Heart right ventricle (tissue), 16 donors: ENCODE results near the gene PLXNB2. TPM values are rescaled to one million over a fixed set of nuclear protein-coding genes. Genes with fewer than 3 reads are reported as not detected.
A peak's percentile ranks its signal among the peaks of the same experiment; 100 is the strongest.

ENCODE experiments used
- ATAC-seq, 8 donors: fragments of 200-7000 bp; cut with Tn5 transposase; one replicate each; pipeline ENCODE4 v1.9.1; 2020; ENCODE audit warnings: mild to moderate bottlenecking in 8 of 8, moderate library complexity in 8 of 8, moderate number of reproducible peaks in 1 of 8
- DNase-seq, 2 donors: peaks; one replicate each; pipeline ENCODE4 v3.0.0-alpha.2; 2020
- H3K27ac ChIP-seq, 10 donors: fragments of 200-600 bp; sonication (generic) in 2 of 10; one replicate each; pipeline versions ENCODE4 v1.5.0 to v1.8.0; 2020 to 2022; ENCODE audit warnings: mild to moderate bottlenecking in 3 of 10
- H3K27me3 ChIP-seq, 7 donors: fragments of 200-600 bp; one replicate each; pipeline ENCODE4 v1.8.0; 2021 to 2022; ENCODE audit warnings: mild to moderate bottlenecking in 2 of 7
- H3K36me3 ChIP-seq, 9 donors: fragments of 200-600 bp; sonication (generic) in 1 of 9; one replicate each; pipeline versions ENCODE4 v1.5.0 to v1.8.0; 2020 to 2022; ENCODE audit warnings: mild to moderate bottlenecking in 2 of 9
- H3K4me1 ChIP-seq, 9 donors: fragments of 200-600 bp; sonication (generic) in 1 of 9; one replicate each; pipeline versions ENCODE4 v1.5.0 to v1.8.0; 2020 to 2022; ENCODE audit warnings: mild to moderate bottlenecking in 4 of 9
- H3K4me3 ChIP-seq, 10 donors: fragments of 200-600 bp; sonication (generic) in 2 of 10; one replicate each; pipeline versions ENCODE4 v1.5.0 to v1.8.0; 2020 to 2022; ENCODE audit warnings: mild to moderate bottlenecking in 7 of 10, moderate library complexity in 2 of 10
- H3K9me3 ChIP-seq, 11 donors: fragments of 200-600 bp in 10 of 11; sonication (generic) in 2 of 11; one replicate each; pipeline versions ENCODE4 v1.5.0 to v1.8.0; 2013 to 2022; ENCODE audit warnings: mild to moderate bottlenecking in 2 of 11, control low read depth in 1 of 11, moderate library complexity in 1 of 11
- CTCF ChIP-seq, 9 donors: fragments of 200-600 bp; sonication (generic) in 2 of 9; IDR thresholded peaks; one replicate each; pipeline versions ENCODE4 v1.5.0 to v1.8.0; 2021 to 2022; ENCODE audit warnings: antibody characterized with exemption in 9 of 9, mild to moderate bottlenecking in 5 of 9, moderate library complexity in 1 of 9
- WGBS, 2 donors: extraction: QIAGEN DNeasy Blood & Tissue Kit; methylation state at CpG; one replicate each; pipeline ENCODE4 v1.1.7; 2013; ENCODE audit warnings: inconsistent platforms in 1 of 2; 5-methylcytosine and 5-hydroxymethylcytosine counted together
- intact Hi-C, 10 donors: fragments of 100-400 bp; cut with DNase I; formaldehyde crosslinking; loops; one replicate each; pipeline versions ENCODE4 v1.11.1 to v1.14.2; 2022
- polyA plus RNA-seq, 2 donors: library from polyadenylated mRNA; stranded (reverse); fragments of 200-250 nt; gene quantifications; one replicate each; pipeline ENCODE4 v1.2.3, GENCODE V29; 2013
- total RNA-seq, 10 donors: library from RNA; stranded (reverse); fragmentation: NEBNext Ultra II Directional in 3 of 10; extraction: Animal tissue kit (Norgen Biotek cat#: 25700) in 3 of 10; gene quantifications; one replicate each; pipeline versions ENCODE4 v1.2.1 to v1.2.4, GENCODE V29; 2021 to 2023
- donor health status: Arrhythmogenic right ventricular cardiomyopathy.
- donor health status: ischemic (EF 13 %, LVEDD 7.1; RV severe dilation, severe dysfunction).
- donor health status: healthy with polysubstance abuse.
- donor health status: DM: no; HTN: yes; CAD: no.
- donor health status: DM: no; HTN: no; CAD: no.
- donor health status: ischemic (EF 25% LVEDD 6.9; RV normal size, moderate dysfunction).
- donor health status: ischemic (EF 25% LVEDD 5.7; RV mildly dilated, moderate dysfunction).
- donor health status: healthy.
- donor health status: DM: yes; HTN: yes; CAD: no.
- donor health status: Ischemic cardiomyopathy.
- donor health status: ischemic (EF 35%, LVEDD 5.7; RV mildly dilated, moderate dysfunction).
- donor health status: nonischemic (EF 11% LVEDD 7.7; RV severe dilation, severe dysfunction).
- donor health status: DM: yes; HTN: yes; CAD: no.
- donor health status: PGD.
- donor health status: ischemic (EF 29% LVEDD 5.4; RV normal size, mild dysfunction).
- donor health status: nonischemic (EF 23%, LVEDD 6.1; RV moderate dilation, normal function).

PLXNB2 gene
- total and polyA plus RNA-seq, 12 donors: 33.5 to 101 (median 57.8) TPM

DNA sequence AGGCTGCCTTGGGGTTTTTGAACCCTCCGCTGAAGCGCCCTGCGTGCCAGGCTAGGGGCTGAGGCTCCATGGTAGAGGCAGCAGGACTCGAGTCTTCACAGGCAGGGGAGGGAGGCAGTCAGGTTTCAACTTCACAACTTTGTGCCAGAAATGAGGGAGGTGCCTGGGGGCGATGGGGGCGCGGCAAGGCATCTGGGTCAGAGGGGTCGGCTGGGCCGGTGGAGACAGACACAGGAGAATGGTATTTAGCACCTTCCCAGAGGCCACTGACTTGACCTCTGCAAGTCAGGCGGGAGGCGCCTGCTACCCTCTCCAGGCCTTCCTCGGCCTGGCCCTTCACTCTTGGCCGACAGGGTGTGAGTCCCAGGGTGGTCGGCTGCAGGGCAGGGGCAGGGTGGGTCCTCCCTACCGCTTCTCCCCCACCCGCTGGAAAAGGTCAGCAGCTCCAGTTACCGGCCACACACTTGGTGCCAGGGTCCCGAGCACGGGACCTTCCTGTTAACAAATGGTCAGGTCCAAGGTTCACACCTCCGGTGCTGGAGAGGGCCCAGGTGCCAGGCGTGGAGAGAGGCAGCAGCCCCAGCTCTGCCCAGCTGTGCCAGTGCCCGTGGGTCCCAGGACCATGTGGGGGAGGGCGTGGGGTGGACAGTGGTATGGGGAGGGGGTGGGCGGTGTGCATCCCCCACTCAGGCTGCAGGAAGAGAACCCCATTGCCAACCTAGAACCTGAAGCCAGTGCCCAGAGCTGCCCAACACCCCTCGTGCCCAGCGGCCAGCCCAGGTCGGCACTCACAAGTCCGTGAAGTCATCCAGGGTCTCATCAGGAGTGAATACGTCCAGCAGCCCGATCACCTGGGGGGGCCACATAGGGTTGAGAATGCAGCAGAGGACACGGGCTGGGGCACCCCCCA lies 49.7 kb downstream of the PLXNB2 start:
- Histone ChIP-seq H3K36me3 (peaks cover 0 to 18% (median 0%) of the 10 kb centered on the region in 9 donors), H3K27me3 (peaks cover 0 to 21% (median 0%) of the 10 kb centered on the region in 7 donors), H3K27ac (peak overlapping the region in 5 of 10 donors; percentile 17 to 52 (median 31)), H3K4me3 (no peak overlapping the region), H3K9me3 (no peaks in the 10 kb centered on the region), H3K4me1 (peaks cover 6 to 42% (median 20%) of the 10 kb centered on the region in 9 donors)
- WGBS, 2 donors: 66 to 69% methylated on average over 31 of the region's 31 CpGs
- TF ChIP-seq CTCF (IDR thresholded peaks at IDR 0.05): no peak
- peak in 3 of 8 donors; percentile 0 to 3 (median 1) for ATAC-seq
- DNase-seq: no peak
- intact Hi-C loops: loop anchor here in 1 of 10 donors (5.0 kb wide), 1 partner anchor 80 kb away; no protein-coding TSS in a partner anchor

DNA sequence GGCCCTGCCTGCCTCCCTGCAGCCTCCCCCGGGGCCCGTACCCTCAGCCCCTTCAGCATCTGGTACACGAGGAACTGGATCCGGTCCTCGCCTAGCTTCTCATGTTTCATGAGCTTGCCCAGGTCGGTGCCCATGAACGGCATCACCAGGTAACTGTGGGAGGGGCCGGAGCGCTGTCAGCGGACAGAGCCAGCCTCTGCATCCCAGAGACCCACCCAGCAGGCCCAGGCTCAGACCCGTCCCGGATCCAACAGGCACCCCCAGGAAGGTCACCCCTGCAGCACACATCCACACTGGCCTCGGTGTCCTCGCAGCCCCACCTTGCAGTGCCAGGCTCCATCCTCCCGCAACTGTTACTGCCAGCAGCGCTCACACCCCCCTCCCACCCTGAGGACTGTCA lies 50.4 kb downstream of the PLXNB2 start:
- no peak for ATAC-seq
- no peaks in the 10 kb centered on the region for H3K9me3 ChIP-seq
- H3K27me3 ChIP-seq: peaks cover 0 to 15% (median 0%) of the 10 kb centered on the region in 7 donors
- peaks cover 0 to 18% (median 0%) of the 10 kb centered on the region in 9 donors for H3K36me3 ChIP-seq
- intact Hi-C loops: loop anchor here in 1 of 10 donors (5.0 kb wide), 1 partner anchor 80 kb away; no protein-coding TSS in a partner anchor
- H3K4me3 ChIP-seq: no peak overlapping the region
- no peak for DNase-seq
- peak overlapping the region in 1 of 10 donors; percentile 17 for H3K27ac ChIP-seq
- WGBS, 2 donors: 82 to 94% methylated on average over 16 of the region's 16 CpGs
- peaks cover 4 to 36% (median 17%) of the 10 kb centered on the region in 9 donors for H3K4me1 ChIP-seq
- no peak for TF ChIP-seq CTCF (IDR thresholded peaks at IDR 0.05)

DNA sequence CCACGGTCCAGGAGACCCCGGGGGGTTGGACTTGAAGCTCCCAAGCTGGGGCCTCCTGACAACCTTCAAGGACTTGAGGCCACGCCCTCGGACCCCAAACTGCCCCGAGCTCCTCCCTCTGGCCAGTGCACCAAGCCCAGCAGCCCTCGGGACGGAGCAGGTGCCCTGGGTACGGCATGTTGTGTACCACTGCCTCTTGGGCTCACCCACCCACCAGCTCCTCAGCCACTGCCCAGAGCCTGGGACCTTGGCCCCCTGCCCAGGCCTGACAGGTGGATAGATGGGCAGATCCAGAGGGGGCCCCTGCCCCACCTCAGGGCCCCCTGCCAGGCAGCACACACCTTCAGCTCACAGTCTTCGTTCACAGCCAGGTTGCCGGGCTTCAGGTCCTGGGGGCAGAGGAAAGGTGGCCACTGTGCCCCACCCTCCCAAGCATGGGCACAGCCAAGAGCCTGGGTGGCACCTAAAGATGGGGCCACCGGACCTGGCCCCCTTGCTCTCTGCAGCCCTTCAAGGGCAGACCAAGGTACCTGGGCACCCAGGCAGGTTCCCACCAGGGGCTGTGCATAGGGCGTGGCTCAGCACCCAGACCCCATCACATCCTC lies 51.1 kb downstream of the PLXNB2 start:
- no peak for TF ChIP-seq CTCF (IDR thresholded peaks at IDR 0.05)
- H3K36me3 ChIP-seq: peaks cover 0 to 18% (median 0%) of the 10 kb centered on the region in 9 donors
- no peak overlapping the region for H3K4me3 ChIP-seq
- H3K27me3 ChIP-seq: peaks cover 0 to 11% (median 0%) of the 10 kb centered on the region in 7 donors
- ATAC-seq: no peak
- WGBS, 2 donors: 89 to 92% methylated on average over 12 of the region's 12 CpGs
- intact Hi-C loops: loop anchor here in 1 of 10 donors (5.0 kb wide), 1 partner anchor 81 kb away; no protein-coding TSS in a partner anchor
- no peaks in the 10 kb centered on the region for H3K9me3 ChIP-seq
- peaks cover 0 to 39% (median 19%) of the 10 kb centered on the region in 9 donors for H3K4me1 ChIP-seq
- no peak for DNase-seq
- no peak overlapping the region for H3K27ac ChIP-seq

DNA sequence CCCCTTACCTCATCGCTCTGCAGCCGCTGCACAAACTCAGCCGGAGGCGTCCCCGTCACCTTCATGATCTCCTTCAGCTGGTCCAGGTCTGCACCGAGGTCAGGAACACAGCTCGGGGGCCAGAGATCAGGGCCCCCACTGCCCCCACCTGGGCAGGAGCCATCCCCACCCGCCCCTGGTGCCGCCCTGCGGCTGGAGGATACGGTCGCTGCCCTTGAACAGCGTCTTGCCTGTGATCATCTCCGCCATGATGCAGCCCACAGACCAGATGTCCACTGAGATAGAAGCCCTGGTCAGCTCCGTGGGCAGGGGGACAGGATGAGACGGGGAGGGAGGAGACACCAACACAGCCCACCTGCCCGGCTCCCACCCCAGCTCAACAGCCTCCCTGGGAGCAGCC lies 51.8 kb downstream of the PLXNB2 start:
- 93% methylated on average over 17 of the region's 17 CpGs for WGBS, 2 donors
- Histone ChIP-seq H3K27ac (no peak overlapping the region), H3K27me3 (peaks cover 0 to 6% (median 0%) of the 10 kb centered on the region in 7 donors), H3K9me3 (no peaks in the 10 kb centered on the region), H3K4me1 (peaks cover 2 to 43% (median 23%) of the 10 kb centered on the region in 9 donors), H3K4me3 (no peak overlapping the region), H3K36me3 (peaks cover 0 to 18% (median 0%) of the 10 kb centered on the region in 9 donors)
- intact Hi-C loops: loop anchor here in 1 of 10 donors (5.0 kb wide), 1 partner anchor 82 kb away; no protein-coding TSS in a partner anchor
- no peak for TF ChIP-seq CTCF (IDR thresholded peaks at IDR 0.05)
- DNase-seq (no peak), ATAC-seq (no peak)
